GM12878 (cell line): ENCODE data around the gene HIVEP3. TPM values are rescaled to one million over a fixed set of nuclear protein-coding genes. Genes with fewer than 3 reads are reported as not detected.

Source experiments
- ATAC-seq: fragments of 200-7000 bp; cut with Tn5 transposase; 3 replicates; pipeline ENCODE4 v1.9.1; 2020; ENCODE audit warnings: mild to moderate bottlenecking, moderate library complexity
- BruUV-seq: library from RNA; stranded (reverse); fragments of 400-500 nt; replicated peaks from 2 replicates; lab custom pipeline; 2021; lab: Mats Ljungman, UMichigan
- CTCF ChIA-PET: fragments of 300-600 bp; sonication (Branson Sonifier 250); formaldehyde crosslinking; extraction: SDS; loops from one replicate; lab custom pipeline; 2021; ENCODE audit warnings: inconsistent platforms; lab: Yijun Ruan, JAX
- POLR2A ChIA-PET: fragments of 350-600 bp; formaldehyde crosslinking; extraction: SDS; loops from one replicate; lab custom pipeline; 2021; ENCODE audit warnings: inconsistent platforms; lab: Charles Lee
- RAD21 ChIA-PET: fragments of 300-600 bp; sonication (Branson Sonifier 250); formaldehyde crosslinking; loops from one replicate; lab custom pipeline; 2023; ENCODE audit warnings: antibody characterized with exemption; ENCODE audit not compliant: unreplicated experiment; lab: Charles Lee
- SMC1A ChIA-PET: fragments of 300-600 bp; sonication (Branson Sonifier 250); formaldehyde crosslinking; loops from one replicate; lab custom pipeline; 2023; ENCODE audit not compliant: unreplicated experiment, uncharacterized antibody; lab: Charles Lee
- DNase-seq: peaks from one replicate; pipeline ENCODE4 v3.0.0-alpha.2; 2011; ENCODE audit warnings: low read depth, low spot score
- FAIRE-seq: peaks from 3 replicates; lab custom pipeline; 2011; peaks lifted over from hg19 to GRCh38; lab: Jason Lieb, UNC
- H2AFZ ChIP-seq: 2 replicates; pipeline ENCODE4 v1.6.0; 2011; ENCODE audit warnings: low read depth, low read length, control low read depth; ENCODE audit not compliant: control insufficient read depth
- H3K27ac ChIP-seq: 2 replicates; pipeline ENCODE4 v1.5.1; 2011; ENCODE audit warnings: control low read depth; ENCODE audit not compliant: control insufficient read depth, insufficient read depth
- H3K27me3 ChIP-seq, 2 experiments: replicated peaks in 1 of 2; 2 replicates each; pipeline versions ENCODE4 v1.6.0 to v1.6.1; 2011; ENCODE audit warnings: low read length in 1 of 2; ENCODE audit not compliant: control insufficient read depth in 2 of 2, insufficient read depth in 2 of 2
- H3K36me3 ChIP-seq, 2 experiments: 2 replicates each; pipeline ENCODE4 v1.5.1; 2011; ENCODE audit warnings: low read length in 1 of 2; ENCODE audit not compliant: control insufficient read depth in 2 of 2, insufficient read depth in 2 of 2
- H3K4me1 ChIP-seq: 2 replicates; pipeline ENCODE4 v1.6.1; 2011; ENCODE audit warnings: mild to moderate bottlenecking, low read length, moderate library complexity, mixed read lengths; ENCODE audit not compliant: control insufficient read depth, insufficient read depth
- H3K4me2 ChIP-seq: 2 replicates; pipeline ENCODE4 v1.6.0; 2011; ENCODE audit warnings: control low read depth; ENCODE audit not compliant: control insufficient read depth, insufficient read depth
- H3K4me3 ChIP-seq: fragments of 200-600 bp; sonication (generic); 2 replicates; pipeline ENCODE4 v1.5.1; 2016
- H3K79me2 ChIP-seq: 2 replicates; pipeline ENCODE4 v1.6.0; 2011; ENCODE audit warnings: low read length; ENCODE audit not compliant: control insufficient read depth, insufficient read depth
- H3K9ac ChIP-seq: 2 replicates; pipeline ENCODE4 v1.8.0; 2011; ENCODE audit warnings: low read length, control low read depth, mixed read lengths; ENCODE audit not compliant: control insufficient read depth, insufficient read depth
- H3K9me3 ChIP-seq: replicated peaks from 3 replicates; pipeline ENCODE4 v1.5.1; 2011; ENCODE audit warnings: mild to moderate bottlenecking, low read length; ENCODE audit not compliant: control insufficient read depth, insufficient read depth
- H4K20me1 ChIP-seq: 2 replicates; pipeline ENCODE4 v1.6.0; 2011; ENCODE audit not compliant: control insufficient read depth, insufficient read depth
- ATF2 ChIP-seq: IDR thresholded peaks from 2 replicates; pipeline ENCODE4 v1.6.1; 2012; ENCODE audit warnings: low read length, inconsistent platforms
- BCL11A ChIP-seq: IDR thresholded peaks from 2 replicates; pipeline ENCODE4 v1.6.1; 2011; ENCODE audit warnings: low read depth, low read length
- CHD1 ChIP-seq: IDR thresholded peaks from 2 replicates; pipeline ENCODE4 v1.6.1; 2012; ENCODE audit warnings: low read depth, low read length, improper control_type of control experiment
- CHD4 ChIP-seq: fragments of 200-600 bp; sonication (generic); IDR thresholded peaks from 2 replicates; pipeline ENCODE4 v1.6.1; 2016; ENCODE audit warnings: mild to moderate bottlenecking
- DPF2 ChIP-seq: fragments of 450-650 bp; IDR thresholded peaks from 2 replicates; pipeline ENCODE4 v1.6.1; 2017; ENCODE audit warnings: mild to moderate bottlenecking
- ELK1 ChIP-seq: IDR thresholded peaks from 2 replicates; pipeline ENCODE4 v1.6.1; 2012; ENCODE audit warnings: low read depth, low read length, improper control_type of control experiment
- EZH2 ChIP-seq: IDR thresholded peaks from 2 replicates; pipeline ENCODE4 v1.6.1; 2012; ENCODE audit warnings: low read depth, mild to moderate bottlenecking, control low read depth, inconsistent platforms, low read length, borderline replicate concordance; ENCODE audit not compliant: control insufficient read depth
- HDAC2 ChIP-seq: fragments of 200-600 bp; sonication (generic); IDR thresholded peaks from 2 replicates; pipeline ENCODE4 v1.6.1; 2017
- MXI1 ChIP-seq: fragments of 150-350 bp; IDR thresholded peaks from 2 replicates; pipeline ENCODE4 v1.6.1; 2011; ENCODE audit warnings: low read depth, mild to moderate bottlenecking, inconsistent platforms, low read length, improper control_type of control experiment
- MYC ChIP-seq: IDR thresholded peaks from 2 replicates; pipeline ENCODE4 v1.6.1; 2011; ENCODE audit warnings: mild to moderate bottlenecking, low read length, moderate library complexity, inconsistent platforms; ENCODE audit not compliant: insufficient read depth, insufficient replicate concordance, insufficient read length, severe bottlenecking
- PRDM15 ChIP-seq: fragments of 450-650 bp; formaldehyde crosslinking; IDR thresholded peaks from 2 replicates; pipeline ENCODE4 v1.4.0; 2020; ENCODE audit warnings: mild to moderate bottlenecking, moderate library complexity
- RELB ChIP-seq: fragments of 450-650 bp; IDR thresholded peaks from 2 replicates; pipeline ENCODE4 v1.6.1; 2017; ENCODE audit warnings: low read depth, mild to moderate bottlenecking, moderate library complexity
- TCF3 ChIP-seq: IDR thresholded peaks from 2 replicates; pipeline ENCODE4 v1.6.1; 2012; ENCODE audit warnings: low read depth, mild to moderate bottlenecking, low read length, borderline replicate concordance; ENCODE audit not compliant: insufficient read depth
- WGBS: methylation state at CpG from one replicate; pipeline ENCODE4 v1.1.6; 2016; ENCODE audit warnings: low lambda C conversion rate; ENCODE audit not compliant: insufficient replicate concordance, insufficient coverage; ENCODE audit errors: missing lambda C conversion rate; 5-methylcytosine and 5-hydroxymethylcytosine counted together
- in situ Hi-C: fragments of 300-500 bp; cut with MboI; formaldehyde crosslinking; loops from 9 replicates; pipeline ENCODE4 v1.14.3; 2018; ENCODE audit warnings: mixed read lengths
- intact Hi-C: fragments of 100-400 bp; cut with micrococcal nuclease; formaldehyde crosslinking; loops from one replicate; pipeline ENCODE4 v1.14.2; 2022; ENCODE audit not compliant: unreplicated experiment
- polyA plus RNA-seq, 11 experiments: library from polyadenylated mRNA; depleted of rRNA in 4 of 11; unstranded in 6 of 11; stranded (reverse) in 5 of 11; fragments of >200 nt; fragmentation: Nextera tagmentation in 4 of 11; fragmentation: Illumina TruSeq in 1 of 11; extraction: Ambion mirVana in 4 of 11; extraction: Trizol in 1 of 11; gene quantifications; 1 replicate in 1 of 11; 2 replicates in 10 of 11; pipeline versions ENCODE4 v1.2.1 to v1.2.3, GENCODE V29; 2011 to 2016; ENCODE audit warnings: inconsistent platforms in 2 of 11, missing spikeins in 2 of 11, low read depth in 1 of 11
- total RNA-seq, 4 experiments: library from RNA; depleted of rRNA in 3 of 4; stranded (reverse); fragments of >200 nt in 3 of 4; fragmentation: Illumina TruSeq in 1 of 4; extraction: Trizol in 1 of 4; gene quantifications; 2 replicates each; pipeline versions ENCODE4 v1.2.1 to v1.2.3, GENCODE V29; 2013 to 2021

HIVEP3 gene
- total and polyA plus RNA-seq, 10 of the 15 experiments (the other 5 are each of a cell fraction or from before 2014, with no cell fraction given), result 1.8 to 13.6 (median 3.8) TPM

GRCh38 chr1:41728403-41729202 is 190.1 kb downstream of the HIVEP3 start:
- WGBS, result 2% methylated on average over 12 of the region's 12 CpGs
- Histone ChIP-seq H3K4me3 (no peak overlapping the region), H4K20me1 (no peaks in the 10 kb centered on the region), H3K36me3 (no peaks in the 10 kb centered on the region), H3K4me1 (peaks cover 56% of the 10 kb centered on the region), H3K27ac (peak overlapping the region; percentile 93), H3K79me2 (no peaks in the 10 kb centered on the region; the same call in 1 of the 2 replicates), H3K27me3 (no peaks in the 10 kb centered on the region), H2AFZ (peak overlapping the region; percentile 18; the same call in 1 of the 2 replicates), H3K9me3 (no peaks in the 10 kb centered on the region; the same call in 2 of the 3 replicates), H3K9ac (peak overlapping the region; percentile 77), H3K4me2 (peak overlapping the region; percentile 98)
- peak; percentile 95 for FAIRE-seq
- ATAC-seq, result peak; percentile 87
- peak; percentile 100 for DNase-seq
- POLR2A ChIA-PET, result interaction anchor here (0.6 to 4.7 kb wide), 17 partner anchors 9 to 88 kb away, joined by 3 to 67 read pairs (median 5); no protein-coding TSS in a partner anchor
- SMC1A ChIA-PET, result interaction anchor here (0.5 to 8.1 kb wide), 22 partner anchors 10 to 227 kb away, joined by 3 to 93 read pairs (median 6); no protein-coding TSS in a partner anchor
- in situ Hi-C loops (no loop called here), intact Hi-C loops (loop anchor here (1.0 to 10.0 kb wide), 5 partner anchors 11 to 306 kb away; no protein-coding TSS in a partner anchor)
- RAD21 ChIA-PET, result interaction anchor here (0.7 to 14.9 kb wide), 17 partner anchors 10 to 305 kb away, joined by 3 to 262 read pairs (median 18); no protein-coding TSS in a partner anchor
- CTCF ChIA-PET, result interaction anchor here (0.8 to 5.1 kb wide), 13 partner anchors 10 to 154 kb away, joined by 3 to 31 read pairs (median 6); no protein-coding TSS in a partner anchor
- BruUV-seq, result no TSS peak
- TF ChIP-seq MYC (peak; percentile 98), CHD1 (no peak), ATF2 (peak; percentile 68; the same call in 1 of the 2 replicates), DPF2 (peak; percentile 99), HDAC2 (no peak), PRDM15 (no peak), MXI1 (peak; percentile 98), EZH2 (no peak), RELB (peak; percentile 98), ELK1 (no peak; the same call in 1 of the 2 replicates), TCF3 (peak; percentile 97), BCL11A (peak; percentile 92; the same call in 1 of the 2 replicates), CHD4 (no peak)
